Measurements from ENCODE around the gene ATXN10. TPM values are rescaled to one million over a fixed set of nuclear protein-coding genes. Genes with fewer than 3 reads are reported as not detected.

The ATXN10 gene
- total and polyA plus RNA-seq, 10 of the 15 experiments (the other 5 are each of a cell fraction or from before 2014, with no cell fraction given): 29.2 to 249 (median 146) TPM

GRCh38 chr22:45775569-45776312, 104.1 kb downstream of the ATXN10 start (continued):
- TF ChIP-seq CHD2 (IDR thresholded peaks at IDR 0.05; ENCODE audit: borderline replicate concordance, low read depth, low read length) (peak; percentile 80), FOS (IDR thresholded peaks at IDR 0.05; ENCODE audit: borderline replicate concordance, extremely low read depth, insufficient read length) (no peak), MYB (IDR thresholded peaks at IDR 0.05; ENCODE audit: borderline replicate concordance, low read depth, low read length) (peak; percentile 49; the same call in 1 of the 2 replicates), BACH1 (IDR thresholded peaks at IDR 0.05; ENCODE audit: borderline replicate concordance) (peak; percentile 62; the same call in 1 of the 2 replicates), RAD51 (IDR thresholded peaks at IDR 0.05) (no peak), HSF1 (IDR thresholded peaks at IDR 0.05; ENCODE audit: low read depth, low read length) (no peak), NKRF (conservative IDR thresholded peaks at IDR 0.05) (no peak), POLR2AphosphoS2 (IDR thresholded peaks at IDR 0.05; ENCODE audit: low read depth, low read length) (no peak), HCFC1 (IDR thresholded peaks at IDR 0.05; ENCODE audit: low read length) (no peak), SPI1 (IDR thresholded peaks at IDR 0.05; ENCODE audit: borderline replicate concordance, insufficient read depth, low read depth, low read length) (no peak), HDAC6 (IDR thresholded peaks at IDR 0.05; ENCODE audit: unreplicated experiment) (no peak), RUNX3 (IDR thresholded peaks at IDR 0.05; ENCODE audit: low read length) (peak; percentile 85), KDM1A (IDR thresholded peaks at IDR 0.05; ENCODE audit: borderline replicate concordance) (no peak), POLR2A (IDR thresholded peaks at IDR 0.05; ENCODE audit: low read depth, low read length) (peak; percentile 53), DPF2 (IDR thresholded peaks at IDR 0.05) (peak; percentile 86; the same call in 1 of the 2 replicates), POLR2AphosphoS5 (IDR thresholded peaks at IDR 0.05; ENCODE audit: low read length) (peak; percentile 51), IRF4 (IDR thresholded peaks at IDR 0.05; ENCODE audit: low read depth, low read length) (0 out of 2 replicates have a peak, but pooled peaks have one; percentile 12), SP1 (IDR thresholded peaks at IDR 0.05; ENCODE audit: low read depth, low read length) (peak; percentile 24), CHD4 (IDR thresholded peaks at IDR 0.05) (no peak), NBN (IDR thresholded peaks at IDR 0.05) (0 out of 2 replicates have a peak, but pooled peaks have one; percentile 39), CREB1 (IDR thresholded peaks at IDR 0.05; ENCODE audit: low read depth) (peak; percentile 79), MLLT1 (IDR thresholded peaks at IDR 0.05) (no peak; the same call in 1 of the 2 replicates), SUPT20H (IDR thresholded peaks at IDR 0.05; ENCODE audit: borderline replicate concordance, control insufficient read depth, low read depth, low read length) (no peak), SKIL (IDR thresholded peaks at IDR 0.05; ENCODE audit: low read depth, poor library complexity, severe bottlenecking) (peak; percentile 83), IKZF2 (IDR thresholded peaks at IDR 0.05) (peak in 1 of 2 experiments; percentile 45; a peak in 2 of 4 replicates), STAT3 (IDR thresholded peaks at IDR 0.05; ENCODE audit: low read depth, low read length) (no peak)

Data from GM12878 (cell line).